HepG2 (cell line): Measurements from ENCODE around the gene PLOD3. TPM values are rescaled to one million over a fixed set of nuclear protein-coding genes. Genes with fewer than 3 reads are reported as not detected.

Experiments
- ARID2 ChIP-seq: sonication (generic); formaldehyde crosslinking; IDR thresholded peaks from 2 replicates; pipeline ENCODE4 v1.8.1; 2022; ENCODE audit warnings: mild to moderate bottlenecking, missing genetic modification reagents, borderline replicate concordance
- GTF2F1 ChIP-seq: fragments of 150-350 bp; IDR thresholded peaks from 2 replicates; pipeline ENCODE4 v1.6.1; 2014; ENCODE audit warnings: low read length
- JUND ChIP-seq: sonication (generic); formaldehyde crosslinking; IDR thresholded peaks from 2 replicates; pipeline ENCODE4 v1.8.0; 2022; ENCODE audit warnings: mild to moderate bottlenecking, missing genetic modification reagents
- KDM6A ChIP-seq: IDR thresholded peaks from 2 replicates; pipeline ENCODE4 v1.6.1; 2016; ENCODE audit warnings: low read depth
- STAT5B ChIP-seq: sonication (generic); formaldehyde crosslinking; IDR thresholded peaks from 2 replicates; pipeline ENCODE4 v1.4.0; 2020; ENCODE audit warnings: missing genetic modification reagents
- ZNF160 ChIP-seq: sonication (generic); formaldehyde crosslinking; IDR thresholded peaks from 2 replicates; pipeline ENCODE4 v1.8.0; 2022; ENCODE audit warnings: mild to moderate bottlenecking, inconsistent platforms, missing genetic modification reagents
- ZNF225 ChIP-seq: sonication (generic); formaldehyde crosslinking; IDR thresholded peaks from 2 replicates; pipeline ENCODE4 v1.4.0; 2020; ENCODE audit warnings: mild to moderate bottlenecking, missing genetic modification reagents
- ZNF296 ChIP-seq: sonication (generic); formaldehyde crosslinking; conservative IDR thresholded peaks from 2 replicates; pipeline ENCODE4 v1.5.0; 2020; ENCODE audit warnings: mild to moderate bottlenecking, missing genetic modification reagents
- ZNF33B ChIP-seq: sonication (generic); formaldehyde crosslinking; IDR thresholded peaks from 2 replicates; pipeline ENCODE4 v1.5.1; 2020; ENCODE audit warnings: mild to moderate bottlenecking, missing genetic modification reagents
- ZNF350 ChIP-seq: sonication (generic); formaldehyde crosslinking; IDR thresholded peaks from 2 replicates; pipeline ENCODE4 v1.4.0; 2020; ENCODE audit warnings: mild to moderate bottlenecking, low read depth, missing genetic modification reagents, borderline replicate concordance
- ZNF546 ChIP-seq: sonication (generic); formaldehyde crosslinking; conservative IDR thresholded peaks from 2 replicates; pipeline ENCODE4 v1.8.1; 2023; ENCODE audit warnings: mild to moderate bottlenecking, missing genetic modification reagents
- ZNF616 ChIP-seq: sonication (generic); formaldehyde crosslinking; IDR thresholded peaks from 2 replicates; pipeline ENCODE4 v1.5.0; 2020; ENCODE audit warnings: low read depth, mild to moderate bottlenecking, missing genetic modification reagents
- ZNF644 ChIP-seq: IDR thresholded peaks from 2 replicates; pipeline ENCODE4 v1.6.1; 2016; ENCODE audit warnings: low read depth
- ZNF768 ChIP-seq: sonication (generic); formaldehyde crosslinking; IDR thresholded peaks from 2 replicates; pipeline ENCODE4 v1.4.0; 2020; ENCODE audit warnings: missing genetic modification reagents
- ZSCAN22 ChIP-seq: sonication (generic); formaldehyde crosslinking; IDR thresholded peaks from 2 replicates; pipeline ENCODE4 v1.4.0; 2020; ENCODE audit warnings: mild to moderate bottlenecking, missing genetic modification reagents
- polyA plus RNA-seq, 8 experiments: library from polyadenylated mRNA; depleted of rRNA in 3 of 8; stranded (reverse) in 7 of 8; unstranded in 1 of 8; fragments of >200 nt; fragmentation: Illumina TruSeq in 4 of 8; extraction: Trizol in 4 of 8; gene quantifications; 2 replicates each; pipeline versions ENCODE4 v1.2.1 to v1.2.3, GENCODE V29; 2011 to 2016; ENCODE audit warnings: low read depth in 4 of 8, missing spikeins in 1 of 8, mixed read lengths in 1 of 8; ENCODE audit not compliant: insufficient read depth in 1 of 8
- total RNA-seq, 5 experiments: library from RNA; depleted of rRNA; stranded (reverse); fragments of >200 nt; fragmentation: Illumina TruSeq; extraction: Trizol; gene quantifications; 2 replicates each; pipeline ENCODE4 v1.2.3, GENCODE V29; 2016; ENCODE audit warnings: low read depth in 1 of 5
- TF ChIP-seq, protein P1 (sequence below): sonication (generic); formaldehyde crosslinking; IDR thresholded peaks from 2 replicates; pipeline ENCODE4 v1.4.0; 2020; ENCODE audit warnings: missing genetic modification reagents, borderline replicate concordance
- TF ChIP-seq, protein P2 (sequence below): sonication (generic); formaldehyde crosslinking; IDR thresholded peaks from 2 replicates; pipeline ENCODE4 v1.8.1; 2022; ENCODE audit warnings: mild to moderate bottlenecking, missing genetic modification reagents
- TF ChIP-seq, protein P3 (sequence below): sonication (generic); formaldehyde crosslinking; IDR thresholded peaks from 2 replicates; pipeline ENCODE4 v1.4.0; 2020; ENCODE audit warnings: mild to moderate bottlenecking, missing genetic modification reagents
- TF ChIP-seq, protein P4 (sequence below): sonication (generic); formaldehyde crosslinking; IDR thresholded peaks from 2 replicates; pipeline ENCODE4 v1.4.0; 2020; ENCODE audit warnings: missing genetic modification reagents
- TF ChIP-seq, protein P5 (sequence below): sonication (generic); formaldehyde crosslinking; IDR thresholded peaks from 2 replicates; pipeline ENCODE4 v1.4.0; 2020; ENCODE audit warnings: missing genetic modification reagents

PLOD3 gene
- total and polyA plus RNA-seq, 2 of the 13 experiments (the other 11 are each of a cell fraction or from before 2014, with no cell fraction given) = 65.8 to 67.4 TPM

DNA sequence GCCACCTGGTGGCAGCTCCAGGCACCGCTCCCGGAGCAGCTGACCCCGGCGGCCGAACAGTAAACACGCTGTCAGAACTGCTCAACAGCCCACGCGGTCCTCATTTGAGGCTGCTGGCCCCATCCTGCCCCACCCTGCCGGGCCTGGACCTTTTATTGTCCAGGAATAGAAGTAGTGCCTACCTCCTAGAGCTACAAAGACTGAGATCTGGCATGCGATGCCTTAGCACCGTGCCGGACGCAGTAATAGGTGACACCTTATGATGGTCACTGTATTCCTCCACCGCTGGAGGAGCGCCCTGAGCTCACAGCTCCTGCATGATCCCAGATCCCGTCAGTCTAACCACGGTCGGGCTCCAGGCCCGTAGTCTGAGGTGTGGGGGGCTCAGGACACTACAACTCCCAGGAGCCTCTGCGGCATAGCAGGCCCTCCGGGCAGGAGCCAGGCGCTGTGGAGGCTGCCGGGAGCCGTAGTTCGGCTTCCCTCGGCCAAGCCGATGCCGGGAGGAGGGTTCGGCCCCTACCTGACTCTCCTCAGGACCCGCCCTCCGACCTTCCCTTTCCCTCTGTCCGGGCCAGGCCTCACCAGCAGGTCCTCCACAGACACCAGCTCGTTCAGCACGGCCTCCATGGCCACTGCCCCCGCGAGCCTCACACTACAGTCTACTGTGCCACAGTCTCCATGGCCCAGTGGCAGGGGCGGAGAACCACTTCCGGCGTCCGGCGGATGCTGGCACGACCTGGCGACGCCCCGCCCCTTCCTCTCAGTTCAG is 27.2 kb upstream of the PLOD3 start, which contains the start of gene FIS1 (continued):
- TF ChIP-seq ARID2 (0 out of 2 replicates have a peak, but pooled peaks have one; percentile 61), ZNF644 (CRISPR knock-in tag) (no peak), ZNF160 (no peak), ZSCAN22 (CRISPR knock-in tag) (peak; percentile 24; the same call in 1 of the 2 replicates), KDM6A (no peak), GTF2F1 (no peak), ZNF768 (peak; percentile 9; the same call in 1 of the 2 replicates), ZNF616 (peak; percentile 66; the same call in 1 of the 2 replicates), ZNF33B (CRISPR knock-in tag) (no peak), ZNF225 (CRISPR knock-in tag) (0 out of 2 replicates have a peak, but pooled peaks have one; percentile 48), ZNF296 (CRISPR knock-in tag) (0 out of 2 replicates have a peak, but pooled peaks have one; percentile 81), STAT5B (CRISPR knock-in tag) (peak; percentile 38; the same call in 1 of the 2 replicates), JUND (no peak), ZNF546 (CRISPR knock-in tag) (peak; percentile 86; the same call in 1 of the 2 replicates), ZNF350 (CRISPR knock-in tag) (peak; percentile 89)
- TF ChIP-seq, protein P1, sequence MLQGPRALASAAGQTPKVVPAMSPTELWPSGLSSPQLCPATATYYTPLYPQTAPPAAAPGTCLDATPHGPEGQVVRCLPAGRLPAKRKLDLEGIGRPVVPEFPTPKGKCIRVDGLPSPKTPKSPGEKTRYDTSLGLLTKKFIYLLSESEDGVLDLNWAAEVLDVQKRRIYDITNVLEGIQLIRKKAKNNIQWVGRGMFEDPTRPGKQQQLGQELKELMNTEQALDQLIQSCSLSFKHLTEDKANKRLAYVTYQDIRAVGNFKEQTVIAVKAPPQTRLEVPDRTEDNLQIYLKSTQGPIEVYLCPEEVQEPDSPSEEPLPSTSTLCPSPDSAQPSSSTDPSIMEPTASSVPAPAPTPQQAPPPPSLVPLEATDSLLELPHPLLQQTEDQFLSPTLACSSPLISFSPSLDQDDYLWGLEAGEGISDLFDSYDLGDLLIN = peak; percentile 78
- TF ChIP-seq, protein P2, sequence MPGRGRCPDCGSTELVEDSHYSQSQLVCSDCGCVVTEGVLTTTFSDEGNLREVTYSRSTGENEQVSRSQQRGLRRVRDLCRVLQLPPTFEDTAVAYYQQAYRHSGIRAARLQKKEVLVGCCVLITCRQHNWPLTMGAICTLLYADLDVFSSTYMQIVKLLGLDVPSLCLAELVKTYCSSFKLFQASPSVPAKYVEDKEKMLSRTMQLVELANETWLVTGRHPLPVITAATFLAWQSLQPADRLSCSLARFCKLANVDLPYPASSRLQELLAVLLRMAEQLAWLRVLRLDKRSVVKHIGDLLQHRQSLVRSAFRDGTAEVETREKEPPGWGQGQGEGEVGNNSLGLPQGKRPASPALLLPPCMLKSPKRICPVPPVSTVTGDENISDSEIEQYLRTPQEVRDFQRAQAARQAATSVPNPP (CRISPR knock-in tag) = peak; percentile 49; the same call in 1 of the 2 replicates
- TF ChIP-seq, protein P3, sequence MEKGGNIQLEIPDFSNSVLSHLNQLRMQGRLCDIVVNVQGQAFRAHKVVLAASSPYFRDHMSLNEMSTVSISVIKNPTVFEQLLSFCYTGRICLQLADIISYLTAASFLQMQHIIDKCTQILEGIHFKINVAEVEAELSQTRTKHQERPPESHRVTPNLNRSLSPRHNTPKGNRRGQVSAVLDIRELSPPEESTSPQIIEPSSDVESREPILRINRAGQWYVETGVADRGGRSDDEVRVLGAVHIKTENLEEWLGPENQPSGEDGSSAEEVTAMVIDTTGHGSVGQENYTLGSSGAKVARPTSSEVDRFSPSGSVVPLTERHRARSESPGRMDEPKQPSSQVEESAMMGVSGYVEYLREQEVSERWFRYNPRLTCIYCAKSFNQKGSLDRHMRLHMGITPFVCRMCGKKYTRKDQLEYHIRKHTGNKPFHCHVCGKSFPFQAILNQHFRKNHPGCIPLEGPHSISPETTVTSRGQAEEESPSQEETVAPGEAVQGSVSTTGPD (CRISPR knock-in tag) = no peak
- TF ChIP-seq, protein P4, sequence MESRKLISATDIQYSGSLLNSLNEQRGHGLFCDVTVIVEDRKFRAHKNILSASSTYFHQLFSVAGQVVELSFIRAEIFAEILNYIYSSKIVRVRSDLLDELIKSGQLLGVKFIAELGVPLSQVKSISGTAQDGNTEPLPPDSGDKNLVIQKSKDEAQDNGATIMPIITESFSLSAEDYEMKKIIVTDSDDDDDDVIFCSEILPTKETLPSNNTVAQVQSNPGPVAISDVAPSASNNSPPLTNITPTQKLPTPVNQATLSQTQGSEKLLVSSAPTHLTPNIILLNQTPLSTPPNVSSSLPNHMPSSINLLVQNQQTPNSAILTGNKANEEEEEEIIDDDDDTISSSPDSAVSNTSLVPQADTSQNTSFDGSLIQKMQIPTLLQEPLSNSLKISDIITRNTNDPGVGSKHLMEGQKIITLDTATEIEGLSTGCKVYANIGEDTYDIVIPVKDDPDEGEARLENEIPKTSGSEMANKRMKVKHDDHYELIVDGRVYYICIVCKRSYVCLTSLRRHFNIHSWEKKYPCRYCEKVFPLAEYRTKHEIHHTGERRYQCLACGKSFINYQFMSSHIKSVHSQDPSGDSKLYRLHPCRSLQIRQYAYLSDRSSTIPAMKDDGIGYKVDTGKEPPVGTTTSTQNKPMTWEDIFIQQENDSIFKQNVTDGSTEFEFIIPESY (CRISPR knock-in tag) = no peak; the same call in 1 of the 2 replicates
- TF ChIP-seq, protein P5, sequence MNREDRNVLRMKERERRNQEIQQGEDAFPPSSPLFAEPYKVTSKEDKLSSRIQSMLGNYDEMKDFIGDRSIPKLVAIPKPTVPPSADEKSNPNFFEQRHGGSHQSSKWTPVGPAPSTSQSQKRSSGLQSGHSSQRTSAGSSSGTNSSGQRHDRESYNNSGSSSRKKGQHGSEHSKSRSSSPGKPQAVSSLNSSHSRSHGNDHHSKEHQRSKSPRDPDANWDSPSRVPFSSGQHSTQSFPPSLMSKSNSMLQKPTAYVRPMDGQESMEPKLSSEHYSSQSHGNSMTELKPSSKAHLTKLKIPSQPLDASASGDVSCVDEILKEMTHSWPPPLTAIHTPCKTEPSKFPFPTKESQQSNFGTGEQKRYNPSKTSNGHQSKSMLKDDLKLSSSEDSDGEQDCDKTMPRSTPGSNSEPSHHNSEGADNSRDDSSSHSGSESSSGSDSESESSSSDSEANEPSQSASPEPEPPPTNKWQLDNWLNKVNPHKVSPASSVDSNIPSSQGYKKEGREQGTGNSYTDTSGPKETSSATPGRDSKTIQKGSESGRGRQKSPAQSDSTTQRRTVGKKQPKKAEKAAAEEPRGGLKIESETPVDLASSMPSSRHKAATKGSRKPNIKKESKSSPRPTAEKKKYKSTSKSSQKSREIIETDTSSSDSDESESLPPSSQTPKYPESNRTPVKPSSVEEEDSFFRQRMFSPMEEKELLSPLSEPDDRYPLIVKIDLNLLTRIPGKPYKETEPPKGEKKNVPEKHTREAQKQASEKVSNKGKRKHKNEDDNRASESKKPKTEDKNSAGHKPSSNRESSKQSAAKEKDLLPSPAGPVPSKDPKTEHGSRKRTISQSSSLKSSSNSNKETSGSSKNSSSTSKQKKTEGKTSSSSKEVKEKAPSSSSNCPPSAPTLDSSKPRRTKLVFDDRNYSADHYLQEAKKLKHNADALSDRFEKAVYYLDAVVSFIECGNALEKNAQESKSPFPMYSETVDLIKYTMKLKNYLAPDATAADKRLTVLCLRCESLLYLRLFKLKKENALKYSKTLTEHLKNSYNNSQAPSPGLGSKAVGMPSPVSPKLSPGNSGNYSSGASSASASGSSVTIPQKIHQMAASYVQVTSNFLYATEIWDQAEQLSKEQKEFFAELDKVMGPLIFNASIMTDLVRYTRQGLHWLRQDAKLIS (CRISPR knock-in tag) = no peak
